GM23338 (cell line): ENCODE results near the gene GEN1. TPM values are rescaled to one million over a fixed set of nuclear protein-coding genes. Genes with fewer than 3 reads are reported as not detected.

ENCODE experiments used
- ATAC-seq: fragments of 200-7000 bp; cut with Tn5 transposase; 3 replicates; pipeline ENCODE4 v1.9.1; 2020
- DNase-seq: peaks from one replicate; pipeline ENCODE4 v3.0.0-alpha.2; 2015; ENCODE audit warnings: low spot score
- H2AFZ ChIP-seq: fragments of 200-600 bp; sonication (generic); 2 replicates; pipeline ENCODE4 v1.8.0; 2016; ENCODE audit warnings: antibody characterized with exemption, mild to moderate bottlenecking, moderate library complexity
- H3F3A ChIP-seq: fragments of 200-600 bp; sonication (generic); replicated peaks from 2 replicates; pipeline ENCODE4 v1.8.0; 2017; ENCODE audit warnings: antibody characterized with exemption, mixed run types, low read depth
- H3K27ac ChIP-seq: fragments of 200-600 bp; sonication (generic); 2 replicates; pipeline ENCODE4 v1.6.1; 2016; ENCODE audit warnings: low read depth
- H3K27me3 ChIP-seq: fragments of 200-600 bp; sonication (generic); 2 replicates; pipeline ENCODE4 v1.8.0; 2016; ENCODE audit warnings: mild to moderate bottlenecking, mixed run types, moderate library complexity; ENCODE audit not compliant: insufficient read depth
- H3K36me3 ChIP-seq: fragments of 200-600 bp; sonication (generic); 2 replicates; pipeline ENCODE4 v1.8.0; 2016; ENCODE audit warnings: mild to moderate bottlenecking; ENCODE audit not compliant: insufficient read depth
- H3K4me1 ChIP-seq: fragments of 200-600 bp; sonication (generic); 2 replicates; pipeline ENCODE4 v1.8.0; 2016; ENCODE audit warnings: mild to moderate bottlenecking, moderate library complexity; ENCODE audit not compliant: insufficient read depth
- H3K4me2 ChIP-seq: fragments of 200-600 bp; sonication (generic); 2 replicates; pipeline ENCODE4 v1.7.1; 2017; ENCODE audit warnings: mixed run types
- H3K4me3 ChIP-seq: fragments of 200-600 bp; sonication (generic); 2 replicates; pipeline ENCODE4 v1.6.1; 2016; ENCODE audit warnings: mixed run types
- H3K79me2 ChIP-seq: fragments of 200-600 bp; sonication (generic); replicated peaks from 2 replicates; pipeline ENCODE4 v1.8.0; 2017; ENCODE audit warnings: mild to moderate bottlenecking; ENCODE audit not compliant: insufficient read depth
- H3K9me2 ChIP-seq: fragments of 200-600 bp; sonication (generic); 2 replicates; pipeline ENCODE4 v1.8.0; 2017; ENCODE audit not compliant: insufficient read depth
- H4K20me1 ChIP-seq: fragments of 200-600 bp; sonication (generic); replicated peaks from 2 replicates; pipeline ENCODE4 v1.8.0; 2017; ENCODE audit warnings: mild to moderate bottlenecking; ENCODE audit not compliant: insufficient read depth
- H3K27ac Mint-ChIP-seq: 2 replicates; pipeline ENCODE4 v1.8.0; 2020; ENCODE audit warnings: inconsistent platforms, mild to moderate bottlenecking, moderate library complexity, mixed read lengths
- H3K27me3 Mint-ChIP-seq: 3 replicates; pipeline ENCODE4 v1.8.0; 2022; ENCODE audit warnings: low read depth, mild to moderate bottlenecking, moderate library complexity, mixed read lengths, inconsistent platforms; ENCODE audit not compliant: insufficient read depth, poor library complexity
- H3K36me3 Mint-ChIP-seq: 3 replicates; pipeline ENCODE4 v1.8.0; 2021; ENCODE audit warnings: low read depth, mild to moderate bottlenecking, inconsistent platforms, moderate library complexity, mixed read lengths
- H3K4me1 Mint-ChIP-seq: 3 replicates; pipeline ENCODE4 v1.8.0; 2020; ENCODE audit warnings: mild to moderate bottlenecking, inconsistent platforms, mixed read lengths
- H3K4me3 Mint-ChIP-seq: 3 replicates; pipeline ENCODE4 v1.8.0; 2021; ENCODE audit warnings: moderate library complexity, mild to moderate bottlenecking, inconsistent platforms, mixed read lengths
- H3K9me3 Mint-ChIP-seq: 3 replicates; pipeline ENCODE4 v1.8.0; 2020; ENCODE audit warnings: moderate library complexity, mild to moderate bottlenecking, inconsistent platforms, mixed read lengths
- CREB1 ChIP-seq: fragments of 250-450 bp; sonication (Bioruptor Pico); IDR thresholded peaks from 2 replicates; pipeline ENCODE4 v1.5.0; 2020; ENCODE audit warnings: low read depth, mild to moderate bottlenecking, moderate library complexity
- EZH2 ChIP-seq: fragments of 200-600 bp; sonication (generic); IDR thresholded peaks from one replicate; pipeline ENCODE4 v1.8.0; 2017; ENCODE audit warnings: antibody characterized with exemption, mild to moderate bottlenecking, low read depth; ENCODE audit not compliant: unreplicated experiment
- EZH2phosphoT487 ChIP-seq: fragments of 200-600 bp; sonication (generic); IDR thresholded peaks from one replicate; pipeline ENCODE4 v1.8.1; 2018; ENCODE audit warnings: antibody characterized with exemption; ENCODE audit not compliant: unreplicated experiment
- JUNB ChIP-seq: IDR thresholded peaks from one replicate; pipeline ENCODE4 v1.6.1; 2016; ENCODE audit warnings: antibody characterized with exemption; ENCODE audit not compliant: unreplicated experiment
- POLR2AphosphoS5 ChIP-seq: IDR thresholded peaks from 2 replicates; pipeline ENCODE4 v1.6.1; 2016; ENCODE audit warnings: antibody characterized with exemption, low read depth
- REST ChIP-seq: IDR thresholded peaks from one replicate; pipeline ENCODE4 v1.6.1; 2018; ENCODE audit warnings: antibody characterized with exemption; ENCODE audit not compliant: unreplicated experiment
- STAT1 ChIP-seq: IDR thresholded peaks from one replicate; pipeline ENCODE4 v1.6.1; 2016; ENCODE audit warnings: antibody characterized with exemption; ENCODE audit not compliant: unreplicated experiment
- ZNF114 ChIP-seq: fragments of 250-450 bp; sonication (Bioruptor Pico); IDR thresholded peaks from 2 replicates; pipeline ENCODE4 v1.5.0; 2020; ENCODE audit warnings: mild to moderate bottlenecking, moderate library complexity
- ZNF331 ChIP-seq: fragments of 250-450 bp; sonication (Bioruptor Pico); IDR thresholded peaks from 2 replicates; pipeline ENCODE4 v1.5.0; 2020; ENCODE audit warnings: low read depth, mild to moderate bottlenecking, moderate library complexity
- polyA plus RNA-seq: library from polyadenylated mRNA; unstranded; fragments of >200 nt; fragmentation: Nextera tagmentation; extraction: Ambion mirVana; gene quantifications from 2 replicates; pipeline ENCODE4 v1.2.1, GENCODE V29; 2016
- total RNA-seq: library from RNA; depleted of rRNA; stranded (reverse); fragments of >200 nt; shearing (Covaris generic); gene quantifications from 2 replicates; pipeline ENCODE4 v1.2.3, GENCODE V29; 2014
- TF ChIP-seq, protein P1 (sequence below), 2 experiments: fragments of 200-600 bp in 1 of 2; sonication (generic) in 1 of 2; conservative IDR thresholded peaks; 2 replicates each; pipeline versions ENCODE4 v1.5.1 to v1.6.1; 2016 to 2017; ENCODE audit warnings: antibody characterized with exemption in 2 of 2, low read depth in 2 of 2, mild to moderate bottlenecking in 2 of 2, moderate library complexity in 1 of 2

GEN1 gene
- total and polyA plus RNA-seq, 2 experiments from 2014 or later, result 14.2 to 43.3 TPM

GRCh38 chr2:17813742-17814473, 60.0 kb downstream of the GEN1 start:
- TF ChIP-seq JUNB (no peak), EZH2phosphoT487 (no peak), EZH2 (no peak), STAT1 (no peak), ZNF331 (CRISPR knock-in tag) (no peak), ZNF114 (no peak), REST (no peak), POLR2AphosphoS5 (no peak)
- TF ChIP-seq, protein P1, sequence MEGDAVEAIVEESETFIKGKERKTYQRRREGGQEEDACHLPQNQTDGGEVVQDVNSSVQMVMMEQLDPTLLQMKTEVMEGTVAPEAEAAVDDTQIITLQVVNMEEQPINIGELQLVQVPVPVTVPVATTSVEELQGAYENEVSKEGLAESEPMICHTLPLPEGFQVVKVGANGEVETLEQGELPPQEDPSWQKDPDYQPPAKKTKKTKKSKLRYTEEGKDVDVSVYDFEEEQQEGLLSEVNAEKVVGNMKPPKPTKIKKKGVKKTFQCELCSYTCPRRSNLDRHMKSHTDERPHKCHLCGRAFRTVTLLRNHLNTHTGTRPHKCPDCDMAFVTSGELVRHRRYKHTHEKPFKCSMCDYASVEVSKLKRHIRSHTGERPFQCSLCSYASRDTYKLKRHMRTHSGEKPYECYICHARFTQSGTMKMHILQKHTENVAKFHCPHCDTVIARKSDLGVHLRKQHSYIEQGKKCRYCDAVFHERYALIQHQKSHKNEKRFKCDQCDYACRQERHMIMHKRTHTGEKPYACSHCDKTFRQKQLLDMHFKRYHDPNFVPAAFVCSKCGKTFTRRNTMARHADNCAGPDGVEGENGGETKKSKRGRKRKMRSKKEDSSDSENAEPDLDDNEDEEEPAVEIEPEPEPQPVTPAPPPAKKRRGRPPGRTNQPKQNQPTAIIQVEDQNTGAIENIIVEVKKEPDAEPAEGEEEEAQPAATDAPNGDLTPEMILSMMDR (conservative IDR thresholded peaks at IDR 0.05; ENCODE audit: low read depth in 2 of 2), result no peak
- Mint-ChIP-seq H3K4me1 (peaks cover 14% of the 10 kb centered on the region; the same call in 2 of the 3 replicates), H3K36me3 (no peaks in the 10 kb centered on the region), H3K27me3 (peaks cover 4% of the 10 kb centered on the region), H3K27ac (no peak overlapping the region), H3K4me3 (no peak overlapping the region), H3K9me3 (no peaks in the 10 kb centered on the region)
- Histone ChIP-seq H3K27me3 (no peaks in the 10 kb centered on the region), H3F3A (no peaks in the 10 kb centered on the region), H4K20me1 (no peaks in the 10 kb centered on the region), H3K79me2 (no peaks in the 10 kb centered on the region), H3K4me3 (no peak overlapping the region), H3K4me1 (peaks cover 6% of the 10 kb centered on the region; the same call in 1 of the 2 replicates), H3K4me2 (no peak overlapping the region), H2AFZ (peak overlapping the region; percentile 43; the same call in 1 of the 2 replicates), H3K27ac (no peak overlapping the region), H3K9me2 (0 out of 2 replicates have a peak, but pooled peaks cover 4% of the 10 kb centered on the region), H3K36me3 (no peaks in the 10 kb centered on the region)
- no peak for ATAC-seq
- no peak for DNase-seq

DNA sequence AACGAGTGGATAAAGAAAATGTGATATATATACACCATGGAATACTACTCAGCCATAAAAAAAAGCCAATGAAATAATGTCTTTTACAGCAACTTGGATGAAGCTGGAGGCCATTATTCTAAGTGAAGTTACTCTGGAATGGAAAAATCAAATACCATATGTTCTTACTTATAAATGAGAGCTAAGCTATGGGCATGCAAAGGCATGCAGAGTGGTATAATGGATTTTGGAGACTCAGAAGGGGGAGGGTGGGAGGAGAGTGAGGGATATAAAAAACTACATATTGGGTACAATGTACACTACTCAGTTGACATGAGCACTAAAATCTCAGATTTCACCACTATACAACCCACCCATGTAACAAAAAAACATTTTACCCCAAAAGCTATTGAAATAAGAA, 60.7 kb downstream of the GEN1 start:
- Histone ChIP-seq H3K36me3 (no peaks in the 10 kb centered on the region), H3K27ac (no peak overlapping the region), H3K4me1 (peaks cover 6% of the 10 kb centered on the region; the same call in 1 of the 2 replicates), H3K79me2 (no peaks in the 10 kb centered on the region), H3F3A (no peaks in the 10 kb centered on the region), H3K4me2 (no peak overlapping the region), H4K20me1 (no peaks in the 10 kb centered on the region), H2AFZ (no peak overlapping the region), H3K27me3 (no peaks in the 10 kb centered on the region), H3K9me2 (0 out of 2 replicates have a peak, but pooled peaks cover 4% of the 10 kb centered on the region), H3K4me3 (no peak overlapping the region)
- H3K9me3 Mint-ChIP-seq, result no peaks in the 10 kb centered on the region
- ATAC-seq (no peak), DNase-seq (no peak)
- no peak overlapping the region for H3K4me3 Mint-ChIP-seq
- peaks cover 4% of the 10 kb centered on the region for H3K27me3 Mint-ChIP-seq
- peaks cover 14% of the 10 kb centered on the region; the same call in 2 of the 3 replicates for H3K4me1 Mint-ChIP-seq
- H3K36me3 Mint-ChIP-seq, result no peaks in the 10 kb centered on the region
- H3K27ac Mint-ChIP-seq, result no peak overlapping the region
- TF ChIP-seq EZH2 (no peak), STAT1 (no peak), REST (no peak), ZNF114 (no peak), CREB1 (CRISPR knock-in tag) (no peak), JUNB (no peak)
